ENCODE measurements around the gene NDOR1. TPM values are rescaled to one million over a fixed set of nuclear protein-coding genes. Genes with fewer than 3 reads are reported as not detected.

Gene NDOR1
- total RNA-seq, 1 donor: 7.8 TPM

GRCh38 chr9:137226338-137227053, 21.0 kb downstream of the NDOR1 start:
- DNase-seq (ENCODE audit: low read depth): no peak
- H3K4me3 ChIP-seq (ENCODE audit: low read depth, low read length): no peak overlapping the region
- TF ChIP-seq CTCF (IDR thresholded peaks at IDR 0.05; ENCODE audit: insufficient read depth, low read depth, low read length): no peak

GRCh38 chr9:137227054-137227852, 21.8 kb downstream of the NDOR1 start, which contains the start of gene RNF224:
RNF224 (plus strand) TSS chr9:137227502; CDS start chr9:137228336, 834 bp downstream.
- TF ChIP-seq CTCF (IDR thresholded peaks at IDR 0.05; ENCODE audit: insufficient read depth, low read depth, low read length): peak; percentile 88
- H3K4me3 ChIP-seq (ENCODE audit: low read depth, low read length): no peak within 1 kb of the TSS
- peak; percentile 70 for DNase-seq (ENCODE audit: low read depth)

- DNase-seq (ENCODE audit: low read depth): no peak
- TF ChIP-seq CTCF (IDR thresholded peaks at IDR 0.05; ENCODE audit: insufficient read depth, low read depth, low read length): no peak
- no peak overlapping the region for H3K4me3 ChIP-seq (ENCODE audit: low read depth, low read length)
These were observed 22.5 kb downstream of the NDOR1 start for GRCh38 chr9:137227853-137228505.

- DNase-seq (ENCODE audit: low read depth): no peak
- no peak overlapping the region for H3K4me3 ChIP-seq (ENCODE audit: low read depth, low read length)
- no peak for TF ChIP-seq CTCF (IDR thresholded peaks at IDR 0.05; ENCODE audit: insufficient read depth, low read depth, low read length)
These were observed 23.0 kb downstream of the NDOR1 start for GRCh38 chr9:137228506-137228967.

- TF ChIP-seq CTCF (IDR thresholded peaks at IDR 0.05; ENCODE audit: insufficient read depth, low read depth, low read length): no peak
- no peak for DNase-seq (ENCODE audit: low read depth)
- H3K4me3 ChIP-seq (ENCODE audit: low read depth, low read length): no peak overlapping the region
These were observed 23.7 kb downstream of the NDOR1 start for GRCh38 chr9:137228968-137229896.

All from fibroblast of villous mesenchyme (primary cell).